Testis (tissue), 3 donors: Measurements from ENCODE around the gene FARP1. TPM values are rescaled to one million over a fixed set of nuclear protein-coding genes. Genes with fewer than 3 reads are reported as not detected.

Experiments used
- DNase-seq: peaks from one replicate; pipeline ENCODE4 v3.0.0-alpha.2; 2019
- H3K27ac ChIP-seq, 2 donors: fragments of 200-600 bp; sonication (generic); one replicate each; pipeline ENCODE4 v1.5.1; 2019
- H3K27me3 ChIP-seq: fragments of 200-600 bp; sonication (generic); one replicate; pipeline ENCODE4 v1.5.1; 2019
- H3K36me3 ChIP-seq: fragments of 200-600 bp; sonication (generic); one replicate; pipeline ENCODE4 v1.5.1; 2017; ENCODE audit warnings: low read depth; ENCODE audit errors: missing control alignments
- H3K4me1 ChIP-seq: fragments of 200-600 bp; sonication (generic); one replicate; pipeline ENCODE4 v1.5.1; 2019
- H3K4me3 ChIP-seq, 2 donors: fragments of 200-600 bp; sonication (generic); one replicate each; pipeline ENCODE4 v1.5.1; 2017 to 2019
- H3K9me3 ChIP-seq: fragments of 200-600 bp; sonication (generic); one replicate; pipeline ENCODE4 v1.5.1; 2017
- POLR2A ChIP-seq: fragments of 450-650 bp; IDR thresholded peaks from one replicate; pipeline ENCODE4 v1.6.1; 2017; ENCODE audit warnings: antibody characterized with exemption, mild to moderate bottlenecking, moderate library complexity
- WGBS, 2 donors: methylation state at CpG; one replicate each; pipeline ENCODE4 v1.1.5; 2018; 5-methylcytosine and 5-hydroxymethylcytosine counted together
- intact Hi-C: fragments of 100-400 bp; cut with DNase I; formaldehyde crosslinking; loops from one replicate; pipeline ENCODE4 v1.15.1; 2023; ENCODE audit warnings: low total_unique reads
- polyA plus RNA-seq: library from polyadenylated mRNA; stranded (reverse); fragments of 350-450 nt; fragmentation: Illumina TruSeq; extraction: RNeasy Lipid Tissue Mini Kit (QIAGEN cat#74804); gene quantifications from one replicate; pipeline ENCODE4 v1.2.3, GENCODE V29; 2014; ENCODE audit warnings: low read depth, low replicate concordance; ENCODE audit not compliant: insufficient read depth
- total RNA-seq, 2 donors: library from RNA; depleted of rRNA; stranded (reverse); fragments of >200 nt; gene quantifications; one replicate each; pipeline ENCODE4 v1.2.3, GENCODE V29; 2016
- TF ChIP-seq, protein P1 (sequence below), 3 experiments: fragments of 450-650 bp in 2 of 3; fragments of 200-600 bp in 1 of 3; sonication (generic) in 1 of 3; IDR thresholded peaks; one replicate each; pipeline ENCODE4 v1.5.1; 2016 to 2019; ENCODE audit warnings: antibody characterized with exemption in 3 of 3, mild to moderate bottlenecking in 2 of 3, moderate library complexity in 1 of 3

FARP1 gene
- total and polyA plus RNA-seq, 3 donors from 2014 or later, result 54.0 to 130 (median 69.1) TPM

DNA sequence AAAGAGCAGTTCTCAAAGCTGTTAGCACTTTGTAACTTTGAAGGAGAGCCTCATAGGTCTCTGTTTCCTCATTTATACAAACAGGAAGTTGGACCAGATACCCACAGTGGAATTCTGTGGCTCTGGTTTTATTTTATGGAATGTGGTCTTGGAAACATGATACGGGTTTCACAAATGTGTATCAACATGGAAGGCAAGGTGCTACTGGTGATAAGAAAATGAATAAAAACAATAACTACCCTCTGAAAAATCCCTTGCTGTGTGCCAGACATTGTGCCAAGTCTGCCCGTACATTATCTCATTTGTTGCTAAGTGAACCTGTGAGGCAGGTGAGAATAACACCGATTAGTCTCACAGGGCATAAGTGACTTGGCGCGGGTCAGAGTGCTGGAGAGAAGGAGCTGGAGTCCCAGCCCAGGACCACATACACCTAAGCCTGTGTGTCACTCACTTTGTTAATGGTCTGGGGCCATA lies 79.2 kb downstream of the FARP1 start:
- Histone ChIP-seq H3K27ac (no peak overlapping the region), H3K36me3 (no peaks in the 10 kb centered on the region), H3K4me3 (no peak overlapping the region), H3K4me1 (peaks cover 12% of the 10 kb centered on the region), H3K27me3 (no peaks in the 10 kb centered on the region), H3K9me3 (no peaks in the 10 kb centered on the region)
- TF ChIP-seq POLR2A, result no peak
- TF ChIP-seq, protein P1, sequence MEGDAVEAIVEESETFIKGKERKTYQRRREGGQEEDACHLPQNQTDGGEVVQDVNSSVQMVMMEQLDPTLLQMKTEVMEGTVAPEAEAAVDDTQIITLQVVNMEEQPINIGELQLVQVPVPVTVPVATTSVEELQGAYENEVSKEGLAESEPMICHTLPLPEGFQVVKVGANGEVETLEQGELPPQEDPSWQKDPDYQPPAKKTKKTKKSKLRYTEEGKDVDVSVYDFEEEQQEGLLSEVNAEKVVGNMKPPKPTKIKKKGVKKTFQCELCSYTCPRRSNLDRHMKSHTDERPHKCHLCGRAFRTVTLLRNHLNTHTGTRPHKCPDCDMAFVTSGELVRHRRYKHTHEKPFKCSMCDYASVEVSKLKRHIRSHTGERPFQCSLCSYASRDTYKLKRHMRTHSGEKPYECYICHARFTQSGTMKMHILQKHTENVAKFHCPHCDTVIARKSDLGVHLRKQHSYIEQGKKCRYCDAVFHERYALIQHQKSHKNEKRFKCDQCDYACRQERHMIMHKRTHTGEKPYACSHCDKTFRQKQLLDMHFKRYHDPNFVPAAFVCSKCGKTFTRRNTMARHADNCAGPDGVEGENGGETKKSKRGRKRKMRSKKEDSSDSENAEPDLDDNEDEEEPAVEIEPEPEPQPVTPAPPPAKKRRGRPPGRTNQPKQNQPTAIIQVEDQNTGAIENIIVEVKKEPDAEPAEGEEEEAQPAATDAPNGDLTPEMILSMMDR (IDR thresholded peaks at IDR 0.05), result no peak
- intact Hi-C loops, result no loop called here
- 83 to 91% methylated on average over 5 of the region's 5 CpGs for WGBS, 2 donors
- no peak for DNase-seq

GRCh38 chr13:98222816-98223215 lies 79.9 kb downstream of the FARP1 start:
- intact Hi-C loops, result no loop called here
- no peak for DNase-seq
- Histone ChIP-seq H3K4me3 (no peak overlapping the region), H3K27me3 (no peaks in the 10 kb centered on the region), H3K27ac (no peak overlapping the region), H3K9me3 (no peaks in the 10 kb centered on the region), H3K4me1 (peaks cover 12% of the 10 kb centered on the region), H3K36me3 (no peaks in the 10 kb centered on the region)
- TF ChIP-seq POLR2A, result no peak
- TF ChIP-seq, protein P1 (IDR thresholded peaks at IDR 0.05), result no peak
- 90 to 93% methylated on average over 7 of the region's 7 CpGs for WGBS, 2 donors

DNA sequence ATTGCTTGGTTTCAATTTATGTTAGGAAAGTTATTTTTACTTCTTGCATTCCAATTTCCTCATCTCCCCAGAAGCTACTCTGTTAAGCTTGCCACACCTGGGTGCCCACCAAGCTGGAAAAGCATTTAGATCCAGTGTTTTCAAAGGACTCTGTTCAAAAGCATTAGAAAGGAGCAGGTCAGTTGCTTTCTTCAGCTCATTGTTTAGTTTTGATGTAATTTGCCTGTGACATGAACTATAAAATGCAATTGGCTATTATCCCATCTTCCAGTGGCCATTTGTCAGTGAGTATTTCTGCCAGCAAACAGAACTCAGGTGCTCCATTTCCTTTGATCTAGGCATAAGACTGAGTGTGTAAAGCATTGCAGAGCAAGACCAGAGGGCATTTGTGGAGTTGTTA lies 80.8 kb downstream of the FARP1 start:
- TF ChIP-seq POLR2A, result no peak
- TF ChIP-seq, protein P1 (IDR thresholded peaks at IDR 0.05), result no peak
- Histone ChIP-seq H3K9me3 (no peaks in the 10 kb centered on the region), H3K27me3 (no peaks in the 10 kb centered on the region), H3K36me3 (no peaks in the 10 kb centered on the region), H3K27ac (no peak overlapping the region), H3K4me3 (no peak overlapping the region), H3K4me1 (peaks cover 12% of the 10 kb centered on the region)
- DNase-seq, result no peak
- intact Hi-C loops, result no loop called here

DNA sequence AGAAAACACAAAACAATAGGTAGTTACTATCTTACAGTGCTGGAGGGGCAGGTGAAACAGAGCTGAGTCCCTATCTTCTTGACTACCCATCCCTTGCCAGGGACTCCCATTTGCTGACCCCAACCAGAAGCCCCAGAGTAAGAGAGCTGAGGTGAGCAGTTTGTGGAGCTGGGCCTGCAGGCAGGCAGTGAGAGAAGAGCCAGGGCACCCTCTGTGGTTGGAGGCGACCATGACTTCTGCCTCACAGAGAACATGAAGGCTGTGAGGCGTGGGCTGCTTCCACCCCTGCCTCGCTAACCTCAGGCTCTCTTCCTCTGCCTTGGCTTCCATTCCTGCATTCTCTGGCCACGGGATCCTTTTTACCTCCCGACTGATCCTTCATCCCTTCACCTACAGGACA lies 81.7 kb downstream of the FARP1 start:
- Histone ChIP-seq H3K4me1 (peaks cover 12% of the 10 kb centered on the region), H3K4me3 (no peak overlapping the region), H3K27me3 (no peaks in the 10 kb centered on the region), H3K27ac (no peak overlapping the region), H3K9me3 (no peaks in the 10 kb centered on the region), H3K36me3 (no peaks in the 10 kb centered on the region)
- intact Hi-C loops, result no loop called here
- TF ChIP-seq, protein P1 (IDR thresholded peaks at IDR 0.05), result no peak
- no peak for TF ChIP-seq POLR2A
- no peak for DNase-seq
- 93 to 94% methylated on average over 5 of the region's 5 CpGs for WGBS, 2 donors
